ENCODE data around the gene CIITA.
A peak's percentile ranks its signal among the peaks of the same experiment; 100 is the strongest.
"Not testable (repeated sequence)": the region's sequence is repeated elsewhere in the genome, so short reads cannot be mapped to it uniquely, and the experiment has no call there.

The CIITA gene

DNA sequence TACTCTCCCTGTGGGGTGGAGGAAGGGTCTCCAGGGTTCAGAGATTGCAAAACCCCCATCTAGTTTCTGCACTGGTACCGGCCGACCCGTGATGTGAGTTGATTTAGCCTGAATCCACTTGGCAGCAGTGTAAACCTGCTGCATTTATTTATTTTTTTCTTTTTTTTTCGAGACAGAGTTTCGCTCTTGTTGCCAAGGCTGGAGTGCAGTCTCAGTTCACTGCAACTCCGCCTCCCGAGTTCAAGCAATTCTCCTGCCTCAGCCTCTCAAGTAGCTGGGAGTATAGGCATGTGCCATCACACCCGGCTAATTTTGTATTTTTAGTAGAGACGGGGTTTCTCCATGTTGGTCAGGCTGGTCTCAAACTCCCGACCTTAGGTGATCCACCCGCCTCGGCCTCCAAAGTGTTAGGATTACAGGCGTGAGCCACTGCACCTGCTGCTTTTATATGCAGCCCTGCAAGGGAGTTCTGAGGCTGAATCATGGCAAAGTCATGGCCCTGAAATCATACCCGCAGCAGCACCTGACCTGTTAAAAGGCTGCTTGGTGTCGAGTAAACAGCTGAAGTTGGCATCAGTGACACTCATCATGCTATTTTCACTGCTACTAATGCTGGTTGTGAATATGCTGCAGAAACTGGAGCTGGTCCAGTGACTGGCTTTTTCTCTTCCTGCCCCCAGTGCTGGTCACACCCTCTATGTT lies 43.9 kb downstream of the CIITA start:
- no peak for DNase-seq

DNA sequence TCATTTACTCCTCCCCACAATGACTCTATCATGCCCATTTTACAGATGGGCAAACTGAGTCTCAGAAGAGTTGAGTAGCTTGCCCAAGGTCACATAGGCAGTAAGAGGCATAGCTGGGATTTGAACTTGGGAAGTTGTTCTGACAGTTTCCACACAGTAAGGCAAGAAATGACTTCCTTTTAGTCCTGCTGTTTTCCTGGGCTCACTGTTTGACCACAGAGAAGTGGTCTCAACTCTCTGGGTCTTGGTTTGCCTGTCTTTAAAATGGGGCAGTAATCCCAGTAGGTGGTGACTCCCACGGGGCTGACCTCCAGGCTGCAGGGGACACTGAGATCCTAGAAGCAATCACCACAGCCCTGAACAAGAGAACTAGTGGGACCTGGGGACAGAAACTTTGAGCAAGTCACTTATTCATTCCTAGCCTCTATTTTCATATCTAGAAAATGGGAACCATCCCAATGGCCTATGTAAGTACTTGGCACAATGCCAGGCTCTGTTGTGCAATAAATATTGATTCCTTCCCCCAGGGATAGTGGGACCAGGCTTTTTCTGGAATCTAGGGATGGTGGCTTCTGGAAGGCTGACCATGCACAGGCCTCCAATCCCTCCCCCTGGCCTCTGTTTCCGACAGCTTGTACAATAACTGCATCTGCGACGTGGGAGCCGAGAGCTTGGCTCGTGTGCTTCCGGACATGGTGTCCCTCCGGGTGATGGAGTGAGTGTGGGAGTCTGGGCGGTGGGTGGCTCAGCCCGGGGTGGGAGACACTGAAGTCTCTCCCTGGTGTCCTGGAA lies 44.7 kb downstream of the CIITA start:
- DNase-seq = no peak

- no peak for DNase-seq
These were observed 45.5 kb downstream of the CIITA start for GRCh38 chr16:10922328-10923145.

DNA sequence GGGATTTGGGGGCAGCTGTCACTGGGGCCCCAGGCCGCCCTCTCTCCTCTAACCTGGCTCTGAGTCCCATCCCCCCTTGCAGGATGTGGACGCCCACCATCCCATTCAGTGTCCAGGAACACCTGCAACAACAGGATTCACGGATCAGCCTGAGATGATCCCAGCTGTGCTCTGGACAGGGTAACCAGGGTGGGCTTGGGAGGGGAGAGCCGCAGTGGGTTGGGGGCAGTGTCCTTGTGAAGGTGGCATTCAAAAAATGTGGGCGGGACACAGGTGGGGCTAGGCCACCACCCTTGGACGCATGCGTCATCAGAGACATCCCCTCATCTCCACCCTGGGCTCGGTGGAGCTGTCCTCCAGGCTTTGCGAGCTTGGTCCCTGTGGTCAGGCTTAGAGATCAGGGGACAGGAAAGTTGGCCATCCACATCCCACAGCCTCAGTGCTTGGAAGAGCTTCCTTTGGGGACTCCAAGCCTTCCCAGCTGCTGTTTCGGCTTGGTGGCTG lies 46.2 kb downstream of the CIITA start:
- DNase-seq = no peak

DNA sequence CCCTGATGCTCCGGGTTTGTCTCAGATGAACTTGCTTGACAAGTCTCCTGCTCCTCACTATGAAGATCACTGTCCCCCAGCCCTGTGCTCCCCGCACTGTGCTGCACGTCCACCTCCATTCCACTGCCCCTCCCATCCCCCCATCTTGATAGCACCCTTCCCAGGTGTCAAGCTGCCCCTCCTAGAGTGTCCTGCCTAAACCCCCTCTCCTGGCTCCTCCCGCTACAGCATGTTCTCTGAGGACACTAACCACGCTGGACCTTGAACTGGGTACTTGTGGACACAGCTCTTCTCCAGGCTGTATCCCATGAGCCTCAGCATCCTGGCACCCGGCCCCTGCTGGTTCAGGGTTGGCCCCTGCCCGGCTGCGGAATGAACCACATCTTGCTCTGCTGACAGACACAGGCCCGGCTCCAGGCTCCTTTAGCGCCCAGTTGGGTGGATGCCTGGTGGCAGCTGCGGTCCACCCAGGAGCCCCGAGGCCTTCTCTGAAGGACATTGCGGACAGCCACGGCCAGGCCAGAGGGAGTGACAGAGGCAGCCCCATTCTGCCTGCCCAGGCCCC lies 46.7 kb downstream of the CIITA start:
- no peak for DNase-seq

GRCh38 chr16:10925285-10925684 lies 48.3 kb downstream of the CIITA start:
- not testable (repeated sequence) for DNase-seq

DNA sequence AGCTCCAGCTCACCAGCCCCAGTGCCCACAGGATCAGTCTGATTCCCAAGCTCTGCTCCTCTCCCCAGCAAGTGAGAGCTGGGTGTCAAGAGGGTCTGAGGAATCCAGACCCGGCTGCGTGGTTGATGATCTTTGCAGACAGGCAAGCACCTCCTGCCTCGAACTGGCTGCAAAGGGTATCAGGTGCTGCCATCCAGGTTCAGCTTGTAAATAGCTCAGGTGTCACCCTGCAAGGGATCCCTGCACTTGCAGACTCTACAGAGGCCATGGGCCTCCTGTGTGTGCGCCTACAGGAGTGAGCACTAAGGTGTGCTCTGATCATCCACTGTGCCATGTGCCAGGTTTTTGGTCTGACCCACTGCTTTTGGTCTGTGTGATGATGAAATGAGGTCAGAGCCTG lies 49.1 kb downstream of the CIITA start:
- no peak for DNase-seq

GRCh38 chr16:10926867-10927266 lies 49.9 kb downstream of the CIITA start:
- DNase-seq = no peak

DNA sequence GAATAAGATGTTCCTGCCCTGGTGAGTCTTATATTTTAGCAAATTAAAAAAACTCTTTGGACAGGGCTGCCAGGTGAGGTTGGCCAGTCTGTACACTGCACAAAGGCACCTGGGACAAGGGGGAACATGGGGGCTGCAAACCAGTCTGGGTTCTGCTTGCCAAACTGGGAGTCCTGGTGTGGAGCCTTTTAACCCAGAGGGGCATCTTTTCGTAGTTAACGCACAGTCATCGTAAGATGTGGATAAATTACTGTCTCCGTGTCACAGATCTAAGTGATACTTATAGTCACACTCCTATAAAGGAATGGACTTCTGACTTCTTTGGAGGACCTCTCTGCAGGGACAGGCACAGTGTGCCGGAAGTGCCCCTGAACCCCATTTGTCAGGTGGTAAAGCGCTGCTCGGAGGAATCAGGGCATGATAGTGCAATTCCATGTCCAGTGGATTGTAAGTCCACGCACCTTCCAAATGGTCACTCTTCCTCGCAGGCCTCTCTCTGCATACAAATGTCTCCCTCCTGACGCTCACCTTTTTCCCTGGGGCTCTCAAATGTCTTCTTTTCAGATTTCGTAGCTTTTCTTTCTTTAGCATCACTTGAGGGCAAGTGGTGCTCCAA lies 50.6 kb downstream of the CIITA start:
- DNase-seq = no peak

DNA sequence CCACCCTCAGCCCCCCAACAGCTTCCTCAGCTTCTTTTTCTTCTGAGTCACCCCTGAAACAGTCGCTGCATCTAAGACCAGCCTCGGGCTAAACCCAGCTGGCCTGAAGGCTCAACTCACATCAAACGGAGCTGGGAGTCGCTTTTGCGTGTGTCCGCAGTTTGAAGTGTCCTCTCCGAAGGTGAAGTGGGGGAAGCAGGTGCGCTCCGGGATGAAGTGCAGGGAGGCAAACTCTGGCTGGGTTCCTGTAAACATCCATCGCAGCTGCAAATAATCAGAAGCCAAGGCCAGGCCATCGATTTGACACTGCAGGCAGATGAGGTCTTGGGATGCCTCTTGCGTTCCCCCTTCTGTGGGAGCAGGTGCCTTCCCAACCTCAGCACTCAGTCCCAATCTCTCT lies 52.1 kb downstream of the CIITA start:
- DNase-seq = not testable (repeated sequence)

- DNase-seq = peak; percentile 53
These were observed 53.1 kb downstream of the CIITA start for GRCh38 chr16:10929853-10930754.

DNA sequence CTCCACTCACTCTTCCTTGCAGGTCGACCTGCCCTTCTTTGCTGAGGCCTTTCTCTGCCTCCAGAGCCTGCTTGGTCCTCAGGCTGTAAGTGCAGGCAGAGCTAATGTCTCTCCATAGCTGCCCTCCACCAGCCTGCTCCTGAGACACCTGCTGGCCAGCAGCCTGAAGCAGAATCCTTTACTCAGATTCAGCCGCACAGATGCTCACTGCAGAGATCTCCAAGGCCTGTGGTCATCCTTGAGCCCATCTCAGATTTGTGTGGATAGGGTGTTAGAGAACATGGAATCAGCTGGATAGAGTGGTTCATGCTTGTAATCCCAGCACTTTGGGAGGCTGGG lies 53.7 kb downstream of the CIITA start:
- peak; percentile 42 for DNase-seq

DNA sequence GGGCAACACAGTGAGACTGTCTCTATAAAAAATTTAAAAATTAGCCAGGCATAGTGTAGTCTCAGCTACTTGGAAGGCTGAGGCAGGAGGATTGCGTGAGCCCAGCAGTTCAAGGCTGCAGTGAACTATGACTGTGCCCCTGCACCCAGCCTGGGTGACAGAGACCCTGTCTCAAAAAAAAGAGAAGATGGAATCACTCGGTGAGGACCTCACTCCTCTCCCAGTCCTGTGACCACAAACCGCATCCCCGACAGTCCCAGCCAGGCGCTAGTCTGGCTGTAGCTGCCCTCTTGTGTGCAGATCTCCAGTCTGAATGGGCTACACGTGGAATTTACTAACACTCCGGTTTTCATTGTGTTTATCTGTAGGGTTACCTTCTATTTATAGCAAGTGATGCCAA lies 54.1 kb downstream of the CIITA start:
- peak; percentile 54 for DNase-seq

DNA sequence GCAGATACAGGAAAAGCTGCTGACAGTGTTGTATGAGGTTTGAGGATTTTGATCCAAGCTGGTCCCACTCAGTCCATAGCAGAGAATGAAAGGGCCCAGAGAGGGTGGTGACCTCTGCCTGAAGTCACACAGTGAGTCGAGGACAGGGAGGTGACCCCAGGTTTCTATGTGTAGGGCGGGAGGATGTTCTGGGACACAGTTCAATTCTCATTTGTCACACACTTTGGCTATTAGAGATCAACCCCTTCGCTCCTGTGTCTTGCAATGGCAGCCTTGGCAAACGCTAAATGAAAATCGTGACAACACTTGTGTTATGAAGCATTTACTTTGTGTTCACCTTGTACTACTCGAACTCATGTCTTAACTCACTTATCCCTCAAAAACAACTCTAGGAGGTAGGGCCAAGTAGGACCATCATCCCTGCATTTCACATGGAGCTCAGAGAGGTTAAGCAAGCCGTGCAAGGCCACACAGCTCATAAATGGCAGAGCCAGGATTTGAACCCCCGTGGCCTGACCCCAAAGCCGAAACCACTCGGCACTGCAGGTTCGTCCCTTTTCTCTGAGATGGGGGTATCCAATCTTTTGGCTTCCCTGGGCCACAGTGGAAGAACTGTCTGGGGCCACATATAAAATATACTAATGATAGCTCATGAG lies 55.1 kb downstream of the CIITA start:
- DNase-seq = no peak

DNA sequence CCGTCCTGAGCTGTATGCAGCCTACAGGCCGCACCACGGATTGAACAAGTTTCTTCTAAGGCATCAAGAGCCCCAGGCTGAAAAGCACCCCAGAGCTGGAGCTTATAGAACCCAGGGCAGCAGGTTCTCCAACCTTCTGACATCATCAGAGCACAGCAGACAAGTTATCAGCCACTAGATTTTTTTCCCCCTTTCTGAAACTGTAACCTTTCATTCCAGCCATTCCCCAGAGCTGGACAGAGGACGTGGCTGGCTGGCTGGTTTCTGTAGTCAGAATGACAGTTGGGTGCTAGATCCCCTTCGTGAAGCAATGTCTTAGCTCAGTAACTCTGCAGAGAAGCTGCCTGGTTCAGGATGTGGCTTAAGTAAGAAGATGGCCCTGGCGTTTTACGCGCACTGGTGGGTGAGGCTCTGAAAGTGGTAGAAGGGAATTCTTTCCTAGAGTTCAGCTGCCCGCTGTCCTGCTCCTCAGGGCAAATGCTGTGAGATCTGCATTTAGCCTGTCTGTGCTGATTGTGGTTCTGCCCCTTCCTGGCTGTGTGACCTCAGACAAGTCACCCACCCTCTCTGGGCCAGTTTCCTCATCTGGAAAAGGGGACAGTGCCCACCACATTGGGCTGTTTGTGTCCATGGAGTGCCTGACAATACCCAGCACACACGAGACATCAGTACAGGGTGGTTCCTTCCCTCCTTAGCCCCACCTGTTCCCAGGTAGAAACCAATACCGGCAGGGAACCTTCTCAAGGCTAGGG lies 56.1 kb downstream of the CIITA start:
- peak; percentile 45 for DNase-seq

DNA sequence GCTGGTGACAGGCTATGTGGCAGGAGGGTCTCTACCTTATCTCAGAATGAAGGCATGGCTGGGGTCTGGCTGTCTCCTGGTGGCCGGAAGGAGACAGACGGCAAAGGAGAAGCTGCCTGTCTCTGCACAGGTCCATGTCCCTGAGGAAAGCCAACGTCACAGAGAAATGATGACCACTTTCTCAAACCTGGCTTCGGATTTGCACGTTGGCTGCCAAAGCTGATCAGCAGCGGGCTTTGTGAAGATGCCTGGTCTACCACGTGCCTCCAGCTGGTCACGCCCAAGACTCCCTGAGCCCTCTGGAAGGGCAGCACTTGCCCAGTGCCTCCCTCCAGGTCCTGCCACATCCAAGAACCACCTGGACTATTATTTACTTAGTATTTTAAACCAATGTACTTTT lies 56.9 kb downstream of the CIITA start:
- DNase-seq = no peak

- no peak for DNase-seq
These were observed 57.5 kb downstream of the CIITA start for GRCh38 chr16:10934325-10935107.

GRCh38 chr16:10935226-10935915 lies 58.4 kb downstream of the CIITA start:
- DNase-seq = peak; percentile 80

All from hematopoietic multipotent progenitor cell treated with erythropoietin and hydrocortisone succinate and interleukin-3 and kit ligand, for 4 days (in vitro differentiated cells).